Keratinocyte (primary cell): ENCODE measurements around the gene C22orf39.

Experiments
- EZH2 ChIP-seq: IDR thresholded peaks from one replicate; pipeline ENCODE4 v1.6.1; 2012; ENCODE audit warnings: inconsistent platforms, mild to moderate bottlenecking, low read length, moderate library complexity
- TF ChIP-seq, protein P1 (sequence below), 3 experiments: IDR thresholded peaks in 1 of 3; conservative IDR thresholded peaks in 1 of 3; optimal IDR thresholded peaks in 1 of 3; 2 replicates in 2 of 3; 3 replicates in 1 of 3; pipeline versions ENCODE3 to v1.5.1; 2011; ENCODE audit warnings: low read length in 3 of 3, mild to moderate bottlenecking in 3 of 3, moderate library complexity in 2 of 3, control low read depth in 1 of 3, inconsistent platforms in 1 of 3; ENCODE audit not compliant: insufficient read depth in 2 of 3; ENCODE audit errors: extremely low read depth in 1 of 3

DNA sequence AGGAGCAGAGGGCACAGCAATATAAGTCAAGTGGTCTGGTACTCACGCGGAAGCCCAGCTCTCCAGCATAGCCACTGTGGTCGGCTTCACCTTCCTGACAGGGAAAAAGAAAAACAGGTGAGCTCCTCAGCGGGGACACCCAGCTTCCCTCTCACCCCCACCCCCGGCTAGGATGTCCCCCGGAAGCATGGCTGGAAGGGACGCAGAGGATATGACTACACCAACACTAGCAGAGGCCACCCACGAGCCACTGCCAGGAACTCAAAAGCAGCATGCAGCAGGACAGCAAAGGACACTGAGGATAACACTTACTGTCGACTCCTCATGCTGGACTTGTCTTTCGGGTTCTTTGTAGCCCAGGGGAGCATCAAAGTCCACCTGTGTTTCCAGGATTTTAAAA lies 9.0 kb upstream of the C22orf39 start:
- TF ChIP-seq, protein P1, sequence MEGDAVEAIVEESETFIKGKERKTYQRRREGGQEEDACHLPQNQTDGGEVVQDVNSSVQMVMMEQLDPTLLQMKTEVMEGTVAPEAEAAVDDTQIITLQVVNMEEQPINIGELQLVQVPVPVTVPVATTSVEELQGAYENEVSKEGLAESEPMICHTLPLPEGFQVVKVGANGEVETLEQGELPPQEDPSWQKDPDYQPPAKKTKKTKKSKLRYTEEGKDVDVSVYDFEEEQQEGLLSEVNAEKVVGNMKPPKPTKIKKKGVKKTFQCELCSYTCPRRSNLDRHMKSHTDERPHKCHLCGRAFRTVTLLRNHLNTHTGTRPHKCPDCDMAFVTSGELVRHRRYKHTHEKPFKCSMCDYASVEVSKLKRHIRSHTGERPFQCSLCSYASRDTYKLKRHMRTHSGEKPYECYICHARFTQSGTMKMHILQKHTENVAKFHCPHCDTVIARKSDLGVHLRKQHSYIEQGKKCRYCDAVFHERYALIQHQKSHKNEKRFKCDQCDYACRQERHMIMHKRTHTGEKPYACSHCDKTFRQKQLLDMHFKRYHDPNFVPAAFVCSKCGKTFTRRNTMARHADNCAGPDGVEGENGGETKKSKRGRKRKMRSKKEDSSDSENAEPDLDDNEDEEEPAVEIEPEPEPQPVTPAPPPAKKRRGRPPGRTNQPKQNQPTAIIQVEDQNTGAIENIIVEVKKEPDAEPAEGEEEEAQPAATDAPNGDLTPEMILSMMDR (optimal IDR thresholded peaks at IDR 0.05 in 1 of 3, IDR thresholded peaks at IDR 0.05 in 1 of 3, conservative IDR thresholded peaks at IDR 0.05 in 1 of 3; ENCODE audit: extremely low read depth in 1 of 3, insufficient read depth in 2 of 3, low read length in 3 of 3), result no peak
- no peak for TF ChIP-seq EZH2
